Epithelial cell of prostate (primary cell): ENCODE data around the gene LPIN2.

Experiments
- DNase-seq: peaks from one replicate; pipeline ENCODE4 v3.0.0-alpha.2; 2011; ENCODE audit warnings: low read depth, low spot score
- H3K27ac ChIP-seq: fragments of 450-650 bp; 2 replicates; pipeline ENCODE4 v1.5.1; 2017; ENCODE audit warnings: mild to moderate bottlenecking

Gene LPIN2

DNA sequence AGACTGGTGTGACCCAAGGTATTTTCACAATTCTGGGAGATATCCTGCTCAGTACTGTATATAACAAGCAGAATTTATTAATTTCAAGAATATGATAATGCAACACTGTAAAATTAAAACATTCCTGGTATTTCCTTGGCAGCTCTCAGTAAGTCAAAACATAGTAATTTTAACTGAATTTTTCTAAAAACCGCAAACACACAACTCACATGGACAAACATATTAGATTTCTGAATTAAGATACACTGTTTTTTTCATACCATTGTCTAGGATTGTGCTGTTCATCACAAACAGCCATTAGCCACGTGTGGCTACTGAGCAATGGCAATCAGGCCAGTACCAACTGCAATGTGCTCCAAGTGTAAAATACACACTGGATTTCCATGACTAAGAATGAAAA is 29.6 kb downstream of the LPIN2 start:
- no peak overlapping the region for H3K27ac ChIP-seq
- no peak for DNase-seq

DNA sequence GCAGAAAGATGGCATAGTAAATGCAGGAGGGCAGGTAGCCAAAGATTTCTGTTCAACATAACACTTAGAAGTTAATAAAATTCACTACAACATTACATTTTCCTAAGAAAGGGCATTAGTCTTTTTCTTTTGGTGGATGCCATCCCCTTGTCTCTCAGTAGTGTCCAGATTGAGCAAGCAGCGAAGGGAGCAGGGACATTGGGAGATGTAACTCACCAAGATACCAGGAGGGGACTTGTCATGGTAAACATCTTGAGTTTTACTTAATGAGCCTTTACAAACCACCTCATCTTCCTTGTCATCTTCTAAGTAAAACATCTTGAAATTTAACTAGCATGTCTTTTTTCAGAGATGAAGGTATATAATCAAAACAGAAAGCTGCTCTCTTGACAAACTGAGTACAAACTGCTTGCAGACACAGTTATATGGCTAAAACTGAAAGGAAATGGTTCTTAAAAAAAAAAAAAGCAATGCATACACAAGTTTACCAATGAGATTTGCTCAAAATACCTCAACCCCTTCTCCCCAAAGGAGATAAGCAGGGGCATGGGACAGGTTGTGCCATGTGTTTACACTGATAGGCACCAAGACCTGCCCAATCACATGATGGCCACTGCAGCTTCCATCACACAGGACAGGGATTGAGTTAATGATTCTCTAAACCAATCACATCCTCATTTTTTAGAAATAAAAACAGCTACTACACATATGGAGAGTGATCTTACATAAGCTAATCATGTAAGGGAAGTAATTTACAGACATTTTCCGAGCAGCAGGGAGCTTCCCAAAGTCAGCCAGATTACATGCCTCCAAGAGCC is 30.3 kb downstream of the LPIN2 start:
- H3K27ac ChIP-seq: no peak overlapping the region
- DNase-seq: no peak

DNA sequence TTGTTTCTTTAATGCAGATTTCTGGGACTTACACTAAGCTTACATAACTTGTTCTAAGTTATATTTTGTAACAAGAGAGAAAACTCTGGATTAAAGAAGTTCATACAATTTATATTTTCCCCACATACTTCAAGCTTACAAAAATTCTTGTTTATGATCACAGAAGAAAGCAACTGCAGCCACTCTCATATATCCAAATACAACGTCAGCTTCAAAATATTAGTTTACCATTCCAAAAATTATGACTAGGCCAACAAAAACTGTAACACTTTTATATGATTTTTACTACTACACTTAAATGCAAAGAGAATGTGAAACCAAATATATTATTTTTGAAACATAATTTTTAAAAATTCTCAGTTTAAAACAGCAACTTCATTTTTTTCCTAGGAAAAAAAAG is 30.9 kb downstream of the LPIN2 start:
- DNase-seq: no peak
- H3K27ac ChIP-seq: no peak overlapping the region

DNA sequence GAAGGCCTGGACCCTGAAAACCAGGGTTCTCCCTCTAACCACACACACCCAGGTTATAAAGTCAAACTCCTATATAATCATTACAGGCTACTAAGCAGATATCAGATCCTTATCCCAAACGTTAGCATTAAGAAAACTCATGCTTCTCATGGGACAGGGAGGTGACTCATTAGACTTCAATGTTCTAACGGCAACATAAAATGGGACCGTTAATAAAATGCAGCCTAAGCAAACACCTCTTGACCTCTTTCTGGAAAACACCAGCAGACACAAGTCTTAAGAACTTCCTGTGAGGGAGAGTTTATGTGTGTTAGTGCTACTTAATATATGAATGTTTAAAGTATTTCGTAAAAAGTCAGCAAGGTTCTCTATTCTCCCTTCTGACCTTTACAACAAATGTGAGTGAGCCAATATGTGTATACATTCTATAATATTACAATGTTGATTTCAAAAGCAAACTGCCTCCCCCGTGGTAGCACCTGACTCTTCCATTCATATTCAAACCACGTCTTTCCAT is 31.7 kb downstream of the LPIN2 start:
- no peak overlapping the region for H3K27ac ChIP-seq
- no peak for DNase-seq

DNA sequence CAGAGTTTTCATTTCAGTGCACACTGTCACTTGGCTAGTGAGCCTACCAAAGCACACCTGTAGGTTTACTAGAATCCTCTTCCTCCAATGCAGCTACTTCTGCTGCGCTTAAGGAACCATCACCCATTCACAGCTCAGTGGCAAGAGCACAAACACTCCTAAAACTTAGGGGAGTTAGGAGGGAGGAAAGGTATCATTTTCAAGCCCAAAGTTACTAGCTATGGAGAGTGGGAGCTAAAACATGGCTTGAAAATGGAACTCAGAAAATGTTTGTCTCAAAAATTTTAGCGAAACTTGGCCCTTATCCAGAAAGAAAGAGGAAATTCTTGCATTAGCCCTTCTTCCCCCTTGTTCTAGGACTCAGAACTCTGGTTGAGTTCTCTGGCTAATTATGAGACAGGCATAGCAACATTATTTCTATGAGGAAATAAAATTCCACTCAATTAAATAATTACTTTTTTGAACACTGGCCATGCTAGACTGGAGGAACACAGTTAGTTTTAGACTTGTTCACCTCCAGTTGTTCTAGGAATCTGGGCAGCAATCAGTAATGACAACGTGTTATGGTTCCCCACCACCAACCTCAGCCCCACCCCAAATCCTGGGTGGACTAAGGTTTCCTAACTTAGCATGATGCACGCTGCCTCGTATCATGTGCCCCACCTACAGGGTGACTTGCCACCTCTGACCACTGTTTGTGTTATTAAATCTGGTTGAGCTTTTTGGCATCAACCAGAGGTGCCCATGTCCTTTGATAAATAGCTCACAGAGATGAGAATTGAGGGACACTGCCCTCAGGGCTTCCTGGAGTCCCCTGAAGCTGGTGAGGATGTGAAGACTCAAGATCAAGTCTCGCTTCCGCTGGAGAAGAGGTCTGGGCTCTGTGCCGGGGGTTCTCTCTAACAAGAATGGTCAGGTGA is 32.8 kb downstream of the LPIN2 start:
- no peak overlapping the region for H3K27ac ChIP-seq

GRCh38 chr18:2979129-2979528 is 33.8 kb downstream of the LPIN2 start:
- no peak overlapping the region for H3K27ac ChIP-seq
- no peak for DNase-seq

More for the DNA sequence above, 32.8 kb downstream of the LPIN2 start:
- DNase-seq: no peak

DNA sequence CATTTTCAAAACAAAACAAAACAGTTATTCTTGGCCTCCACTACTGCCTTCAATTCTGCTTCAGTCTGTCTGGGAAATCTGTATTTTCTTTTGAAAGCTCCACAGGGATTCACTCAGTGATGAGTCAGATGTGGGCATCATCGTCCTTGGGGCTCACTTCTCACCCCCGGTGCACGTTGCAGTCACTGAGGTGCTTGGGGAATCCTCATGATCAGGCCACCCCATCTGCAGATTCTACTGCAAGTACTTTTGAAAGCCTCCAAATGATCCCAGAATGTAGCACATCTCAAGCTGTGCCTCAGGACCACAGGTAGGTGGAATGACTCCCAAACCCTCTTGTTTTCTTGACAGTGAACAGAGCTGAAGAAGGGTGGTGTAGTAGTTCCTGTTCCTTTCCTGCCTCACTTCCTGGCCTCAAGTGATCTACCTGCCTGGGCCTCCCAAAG is 34.3 kb downstream of the LPIN2 start:
- no peak for DNase-seq

DNA sequence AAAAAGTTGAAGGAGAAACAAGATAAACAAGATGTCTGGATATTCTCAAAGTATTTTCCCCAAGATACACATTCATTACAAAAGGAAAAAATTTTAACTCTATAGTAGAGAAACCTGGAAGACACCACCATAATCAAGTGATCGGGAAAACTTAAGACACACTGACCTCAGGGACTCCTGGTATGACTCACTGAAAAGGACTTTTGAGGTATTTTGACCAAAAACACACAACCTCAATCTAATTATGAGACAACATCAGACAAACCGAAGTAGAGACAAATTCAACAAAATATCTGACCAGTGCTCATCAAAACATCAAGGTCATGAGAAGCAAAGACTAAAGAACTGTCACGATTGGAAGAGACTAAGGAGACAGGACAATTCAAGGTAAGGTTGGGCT is 34.7 kb downstream of the LPIN2 start:
- DNase-seq: no peak
- no peak overlapping the region for H3K27ac ChIP-seq

More for the DNA sequence above, 34.3 kb downstream of the LPIN2 start:
- no peak overlapping the region for H3K27ac ChIP-seq

DNA sequence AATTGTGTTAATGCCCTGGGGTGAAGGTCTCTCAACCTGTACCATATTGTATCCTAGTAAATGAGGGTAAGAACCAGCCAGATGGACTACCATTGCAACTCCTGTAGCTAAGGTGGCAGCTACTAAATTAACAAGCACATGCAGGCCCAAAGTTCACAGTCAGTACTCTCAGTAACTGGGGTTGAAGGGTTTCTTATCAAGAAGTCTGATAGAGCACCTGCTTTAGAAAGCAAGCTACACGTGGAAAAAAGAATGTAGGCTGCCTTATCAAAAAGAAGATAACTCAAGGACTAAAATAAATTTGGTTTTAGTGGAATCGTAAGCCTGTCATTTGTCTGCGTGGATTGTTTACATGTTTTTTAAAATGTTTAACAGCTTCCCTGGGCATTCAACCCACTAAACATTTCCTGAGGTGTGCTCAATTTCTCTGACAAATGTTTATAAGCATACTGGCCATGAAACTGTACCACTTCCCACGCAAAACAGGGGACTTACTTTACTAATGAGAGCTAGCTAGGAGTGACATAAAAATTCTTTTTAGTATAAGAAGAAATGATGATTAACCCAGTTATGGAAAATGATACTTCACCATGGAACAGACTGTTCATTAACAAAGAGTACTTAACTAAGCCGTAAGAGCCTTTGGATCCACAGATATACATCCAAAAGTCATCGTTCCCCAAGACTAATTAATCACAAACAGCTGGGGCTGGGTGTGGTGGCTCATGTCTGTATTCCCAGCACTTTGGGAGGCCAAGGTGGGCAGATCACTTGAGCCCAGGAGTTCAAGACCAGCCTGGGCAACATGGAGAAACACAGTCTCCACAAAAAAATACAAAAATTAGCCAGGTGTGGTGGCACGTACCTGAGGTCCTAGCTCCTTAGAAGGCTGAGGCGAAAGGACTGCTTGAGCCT is 36.5 kb downstream of the LPIN2 start:
- no peak overlapping the region for H3K27ac ChIP-seq
- DNase-seq: no peak

DNA sequence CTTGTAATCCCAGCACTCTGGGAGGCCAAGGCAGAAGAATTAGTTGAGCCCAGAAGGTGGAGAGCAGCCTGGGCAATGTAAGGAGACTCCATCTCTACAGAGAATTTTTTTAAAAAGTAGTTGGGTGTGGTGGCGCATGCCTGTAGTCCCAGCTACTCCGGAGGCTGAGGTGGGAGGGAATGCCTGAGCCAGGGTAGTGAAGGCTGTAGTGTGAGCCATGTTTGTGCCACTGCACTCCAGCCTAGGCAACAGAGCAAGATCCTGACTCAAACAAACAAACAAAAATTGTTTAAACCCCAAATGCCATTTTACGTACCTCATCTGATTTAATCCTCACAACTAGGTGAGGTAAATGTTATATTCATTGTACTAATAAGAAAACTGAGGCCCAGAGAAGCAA is 38.2 kb downstream of the LPIN2 start:
- no peak overlapping the region for H3K27ac ChIP-seq

GRCh38 chr18:2971741-2972552 is 41.0 kb downstream of the LPIN2 start:
- H3K27ac ChIP-seq: no peak overlapping the region
- no peak for DNase-seq

More for the DNA sequence above, 38.2 kb downstream of the LPIN2 start:
- no peak for DNase-seq

GRCh38 chr18:2970772-2971659 is 41.9 kb downstream of the LPIN2 start:
- DNase-seq: no peak
- H3K27ac ChIP-seq: no peak overlapping the region

DNA sequence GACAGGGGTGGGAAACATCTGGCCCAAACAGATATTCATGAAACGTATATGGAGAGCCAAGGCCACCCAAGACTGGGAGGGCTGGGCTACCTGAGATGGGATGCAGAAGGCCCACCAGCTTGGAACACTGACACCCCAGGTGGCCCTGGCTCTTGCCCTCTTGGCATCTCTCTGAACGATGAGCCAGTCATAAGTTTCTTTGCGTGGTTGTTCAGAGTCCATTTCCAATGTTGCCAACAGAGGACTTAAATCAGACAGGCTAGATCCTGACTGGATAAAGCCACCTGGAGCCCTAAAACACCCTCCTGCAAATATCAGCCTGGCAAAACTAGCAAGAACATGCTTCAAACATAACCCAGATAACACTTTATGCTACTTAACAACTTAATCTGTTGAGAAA is 42.6 kb downstream of the LPIN2 start:
- no peak for DNase-seq
- H3K27ac ChIP-seq: no peak overlapping the region

GRCh38 chr18:2969695-2970094 is 43.2 kb downstream of the LPIN2 start:
- H3K27ac ChIP-seq: no peak overlapping the region
- DNase-seq: no peak

- DNase-seq: no peak
- no peak overlapping the region for H3K27ac ChIP-seq
Observed at GRCh38 chr18:2968606-2969005, 44.3 kb downstream of the LPIN2 start.

DNA sequence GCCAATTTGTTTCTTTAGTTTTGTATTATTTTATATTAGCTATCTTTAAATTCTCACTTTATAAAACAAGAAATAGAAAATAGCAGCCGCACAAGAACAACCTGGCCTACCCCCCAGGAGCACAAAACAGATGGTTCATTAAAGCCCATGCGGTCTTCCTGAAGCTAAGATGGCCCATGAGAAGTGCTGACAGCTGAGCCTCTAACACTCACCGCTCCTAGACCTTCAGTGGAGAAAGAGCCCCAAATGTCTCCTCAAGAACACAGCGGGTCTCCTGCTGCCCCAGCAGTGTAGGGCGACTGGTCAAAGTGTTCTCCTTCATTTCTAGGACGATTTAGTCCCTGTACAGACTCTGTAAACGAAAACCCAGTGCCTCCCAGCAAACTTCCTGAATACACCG is 45.1 kb downstream of the LPIN2 start:
- H3K27ac ChIP-seq: no peak overlapping the region
- no peak for DNase-seq

GRCh38 chr18:2967357-2967756 is 45.6 kb downstream of the LPIN2 start:
- no peak overlapping the region for H3K27ac ChIP-seq
- DNase-seq: no peak

DNA sequence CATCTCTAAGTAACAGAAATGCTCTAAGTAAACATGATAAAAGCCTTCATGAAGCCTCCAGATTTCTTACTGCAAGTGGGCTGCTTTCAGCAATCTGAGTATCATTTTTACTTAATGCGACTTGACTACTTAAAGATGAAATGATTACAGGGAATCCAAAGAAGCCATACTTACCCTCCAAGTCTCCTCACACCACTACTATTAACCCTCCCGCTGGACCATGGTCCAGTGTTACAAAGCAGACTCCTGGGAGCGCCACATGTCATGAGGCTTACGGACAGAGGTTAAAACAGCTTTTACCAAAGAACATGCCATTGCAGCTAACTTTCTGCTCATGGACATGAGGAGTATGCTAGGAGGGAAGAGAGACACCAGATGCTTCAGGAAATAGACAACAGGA is 46.4 kb downstream of the LPIN2 start:
- H3K27ac ChIP-seq: no peak overlapping the region

More for the DNA sequence above, 46.4 kb downstream of the LPIN2 start:
- DNase-seq: no peak
